ENCODE results near the gene RNF111.

Gene RNF111

DNA sequence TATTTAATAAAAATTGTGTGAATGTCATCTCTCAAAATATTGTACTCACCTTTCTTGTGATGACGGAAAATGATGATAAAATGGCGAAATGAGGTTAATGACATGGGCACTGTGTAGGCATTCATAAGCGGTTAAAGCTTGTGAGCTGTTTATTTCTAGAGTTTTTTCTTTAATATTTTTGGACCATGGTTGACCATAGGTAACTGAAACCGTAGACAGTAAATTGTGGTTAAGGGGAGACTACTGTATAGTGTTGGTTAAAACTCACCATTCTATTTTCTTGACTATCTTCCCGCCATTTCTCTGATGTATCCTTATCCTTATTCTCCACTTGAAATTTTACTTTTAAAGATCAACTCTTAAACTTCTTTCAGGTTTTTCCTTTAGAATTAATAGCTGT is 14.5 kb downstream of the RNF111 start:
- no peak for DNase-seq

- no peak for DNase-seq
Observed at GRCh38 chr15:59002418-59002859, 15.0 kb downstream of the RNF111 start.

DNA sequence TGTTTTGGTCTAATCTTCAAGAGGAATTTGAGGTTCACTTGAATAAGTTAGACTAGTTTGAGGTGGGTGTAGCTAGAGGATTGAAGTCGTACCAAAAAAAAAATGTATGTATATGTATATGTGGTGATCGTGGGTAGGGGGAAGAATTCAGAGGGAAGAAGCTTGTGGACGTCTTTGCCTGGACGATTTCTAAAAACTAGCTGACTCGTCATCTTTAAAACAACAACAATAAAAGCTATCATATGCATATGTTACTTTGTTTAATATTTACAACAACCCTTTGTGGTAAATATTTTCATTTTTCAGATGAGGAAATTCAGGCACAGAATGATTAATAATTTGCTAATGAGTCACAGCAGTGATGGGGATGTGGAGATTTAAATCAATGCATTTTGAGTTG is 18.1 kb downstream of the RNF111 start:
- DNase-seq, result no peak

GRCh38 chr15:59008086-59008485 is 20.6 kb downstream of the RNF111 start:
- DNase-seq, result no peak

- no peak for DNase-seq
Observed at GRCh38 chr15:59011262-59011952, 23.9 kb downstream of the RNF111 start.

- DNase-seq, result no peak
Observed at GRCh38 chr15:59013246-59013873, 25.9 kb downstream of the RNF111 start.

DNA sequence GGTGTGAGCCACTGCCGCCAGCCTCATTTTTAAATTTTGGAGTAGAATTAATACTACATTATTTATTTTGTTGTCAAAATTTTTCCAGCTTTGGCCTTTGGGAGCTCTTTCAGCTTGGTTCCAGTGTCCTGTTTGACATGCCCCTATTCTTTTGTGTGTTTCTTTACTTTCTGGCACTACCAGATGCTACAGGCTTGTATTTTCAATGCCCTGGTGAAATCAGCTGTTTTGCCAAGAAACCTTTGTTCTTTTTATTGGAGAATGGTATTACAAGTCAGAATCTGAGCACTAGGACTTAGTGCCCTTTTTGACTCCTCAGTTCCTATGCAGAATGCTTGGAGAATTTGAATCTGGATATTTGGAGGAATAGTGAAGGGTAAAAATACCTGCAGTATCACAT is 26.6 kb downstream of the RNF111 start:
- DNase-seq, result no peak

DNA sequence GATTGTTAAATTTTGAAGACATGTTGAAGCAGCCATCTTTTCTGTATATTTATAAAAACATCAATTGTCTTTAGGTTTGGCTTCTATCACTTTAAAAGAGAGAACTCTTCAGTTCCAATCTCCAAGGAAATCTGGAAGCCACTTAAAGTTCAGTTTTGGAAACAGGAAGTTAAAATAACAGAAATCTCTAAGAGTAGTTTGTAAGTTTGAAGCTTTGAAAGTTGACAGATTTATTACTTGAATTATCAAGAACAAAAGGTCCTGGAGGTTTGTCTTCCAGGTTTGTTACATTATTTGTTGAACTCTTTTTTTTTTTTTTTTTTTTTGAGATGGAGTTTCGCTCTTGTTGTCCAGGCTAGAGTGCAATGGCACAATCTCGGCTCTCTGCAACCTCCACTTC is 30.0 kb downstream of the RNF111 start:
- DNase-seq, result no peak

- DNase-seq, result no peak
Observed at GRCh38 chr15:59018833-59019232, 31.4 kb downstream of the RNF111 start.

- DNase-seq, result no peak
Observed at GRCh38 chr15:59020322-59020721, 32.9 kb downstream of the RNF111 start.

- no peak for DNase-seq
Observed at GRCh38 chr15:59022188-59022587, 34.7 kb downstream of the RNF111 start.

- no peak for DNase-seq
Observed at GRCh38 chr15:59026207-59026606, 38.7 kb downstream of the RNF111 start.

DNA sequence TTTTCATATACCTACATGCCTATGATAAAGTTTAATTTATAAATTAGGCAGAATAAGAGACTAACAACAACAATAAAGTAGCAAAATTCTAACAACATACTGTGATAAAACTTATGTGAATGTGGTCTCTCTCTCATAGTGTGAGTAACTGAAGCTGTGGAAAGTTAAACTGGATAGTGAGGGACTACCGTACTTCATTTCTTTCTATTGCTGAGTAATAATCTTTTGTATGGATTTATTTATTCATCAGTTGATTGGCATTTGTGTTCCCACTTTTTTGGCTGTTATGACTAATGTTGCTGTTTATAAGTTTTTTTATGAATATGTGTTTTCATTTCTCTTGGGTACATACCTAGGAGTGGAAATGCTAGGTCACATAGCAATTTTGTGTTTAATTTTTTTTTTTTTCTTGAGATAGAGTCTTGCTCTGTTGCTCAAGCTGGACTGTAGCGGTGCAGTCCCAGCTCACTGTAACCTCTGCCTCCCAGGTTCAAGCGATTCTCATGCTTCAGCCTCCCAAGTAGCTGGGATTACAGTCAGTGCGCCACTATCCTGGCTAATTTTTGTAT is 41.0 kb downstream of the RNF111 start:
- DNase-seq, result no peak

DNA sequence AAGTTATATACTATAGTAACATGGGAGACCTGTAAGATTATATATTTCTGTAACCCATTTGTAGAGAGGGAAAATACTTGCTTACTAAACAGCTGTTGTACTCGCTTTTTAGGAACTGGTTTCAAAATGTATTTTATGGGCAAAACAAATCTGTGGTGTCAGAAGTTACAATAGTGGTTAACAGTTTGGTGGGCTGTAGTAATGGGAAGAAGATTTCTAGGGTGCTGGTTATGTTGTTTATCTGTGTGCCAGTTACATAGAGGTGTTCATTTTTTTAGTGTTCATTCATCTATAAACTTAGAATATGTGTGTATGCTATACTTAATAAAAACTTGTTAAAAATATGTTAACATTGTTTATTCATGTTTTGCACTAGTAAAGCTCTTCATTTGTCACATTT is 42.1 kb downstream of the RNF111 start:
- no peak for DNase-seq

DNA sequence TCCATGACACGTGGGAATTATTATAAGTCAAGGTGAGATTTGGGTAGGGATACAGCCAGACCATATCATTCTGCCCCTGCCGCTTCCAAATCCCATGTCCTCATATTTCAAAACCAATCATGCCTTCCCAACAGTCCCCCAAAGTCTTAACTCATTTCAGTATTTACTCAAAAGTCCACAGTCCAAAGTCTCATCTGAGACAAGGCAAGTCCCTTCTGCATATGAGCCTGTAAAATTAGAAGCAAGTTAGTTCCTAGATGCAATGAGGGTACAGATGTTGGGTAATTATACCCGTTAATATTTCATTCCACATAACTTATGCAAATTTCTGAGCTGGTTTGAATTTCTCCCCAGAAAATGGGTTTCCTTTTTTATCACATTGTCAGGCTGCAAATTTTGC is 47.7 kb downstream of the RNF111 start:
- DNase-seq, result no peak

- DNase-seq, result no peak
Observed at GRCh38 chr15:59039225-59039624, 51.8 kb downstream of the RNF111 start.

DNA sequence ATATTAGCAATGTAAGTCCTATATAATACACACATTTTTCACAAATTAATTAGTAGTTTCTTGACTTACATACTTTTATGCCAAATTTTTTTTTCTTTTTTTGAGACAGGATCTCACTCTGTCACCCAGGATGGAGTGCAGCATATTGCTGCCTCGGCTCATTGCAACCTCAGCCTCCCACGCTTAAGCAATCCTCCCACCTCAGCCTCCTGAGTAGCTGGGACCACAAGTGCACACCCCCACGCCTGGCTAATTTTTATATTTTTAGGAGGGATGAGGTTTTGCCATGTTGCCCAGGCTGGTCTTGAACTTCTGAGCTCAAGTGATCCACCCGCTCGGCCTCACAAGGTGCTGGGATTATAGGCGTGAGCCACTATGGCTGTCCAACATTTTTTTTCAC is 54.6 kb downstream of the RNF111 start:
- DNase-seq, result no peak

- DNase-seq, result no peak
Observed at GRCh38 chr15:59048897-59049296, 61.4 kb downstream of the RNF111 start.

- no peak for DNase-seq
Observed at GRCh38 chr15:59051873-59052861, 64.7 kb downstream of the RNF111 start.

DNA sequence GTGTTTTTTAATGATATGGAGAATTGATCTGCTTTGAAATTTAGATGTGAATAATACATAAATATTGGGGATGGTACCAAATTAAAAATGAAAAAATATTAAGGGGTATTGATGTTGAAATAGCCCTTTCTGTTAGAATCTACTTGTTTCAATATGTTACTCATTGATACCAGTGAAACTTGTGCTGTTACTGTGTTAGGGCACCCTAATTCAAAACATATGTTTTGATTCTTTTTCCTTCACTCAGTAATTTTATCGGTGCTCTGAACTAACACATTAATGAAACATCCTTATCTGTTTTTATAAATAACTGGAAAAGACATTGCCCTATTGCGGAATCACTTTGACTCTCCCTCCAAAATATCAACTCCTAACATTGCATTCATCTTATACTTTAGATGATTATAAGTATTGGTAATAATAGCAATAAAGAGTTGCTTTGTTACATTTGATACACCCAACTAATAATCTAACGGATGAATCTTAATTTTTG is 65.5 kb downstream of the RNF111 start:
- DNase-seq, result no peak

DNA sequence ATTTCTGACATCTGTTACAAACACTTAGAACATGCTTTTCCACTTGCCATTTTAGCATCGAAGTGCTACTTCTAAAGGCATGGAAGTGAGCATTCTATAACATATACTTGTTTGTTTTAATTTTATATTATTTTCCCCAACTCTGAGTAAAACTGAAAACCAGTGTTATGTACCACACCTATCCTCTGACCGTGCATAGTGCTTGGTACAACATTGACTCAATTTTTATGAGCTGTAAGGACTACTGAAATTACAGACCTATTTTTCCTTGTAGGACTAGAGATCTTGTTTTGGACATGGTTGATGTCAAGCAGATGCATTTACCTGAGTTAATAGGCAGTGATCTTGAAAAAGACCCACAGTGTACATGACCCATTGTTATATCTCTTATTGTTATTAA is 66.0 kb downstream of the RNF111 start:
- DNase-seq, result no peak

- no peak for DNase-seq
Observed at GRCh38 chr15:59059076-59059597, 71.7 kb downstream of the RNF111 start.

- no peak for DNase-seq
Observed at GRCh38 chr15:59060348-59060747, 72.9 kb downstream of the RNF111 start.

All from T1000 (cell line).